Stomach (tissue), 4 donors: ENCODE data around the gene CISD3.

Experiments
- CTCF ChIP-seq, 7 experiments: fragments of 450-650 bp in 4 of 7; fragments of 200-600 bp in 3 of 7; sonication (generic) in 3 of 7; IDR thresholded peaks; one replicate each; pipeline ENCODE4 v1.5.1; 2016 to 2019; ENCODE audit warnings: antibody characterized with exemption in 7 of 7, control low read depth in 2 of 7, mild to moderate bottlenecking in 1 of 7
- EP300 ChIP-seq: sonication (generic); formaldehyde crosslinking; IDR thresholded peaks from one replicate; pipeline ENCODE4 v1.6.1; 2017; ENCODE audit warnings: antibody characterized with exemption
- POLR2AphosphoS5 ChIP-seq, 3 donors: sonication (generic); formaldehyde crosslinking; IDR thresholded peaks; one replicate each; pipeline ENCODE4 v1.6.1; 2016; ENCODE audit warnings: antibody characterized with exemption in 3 of 3

- no peak for TF ChIP-seq CTCF (IDR thresholded peaks at IDR 0.05)
- TF ChIP-seq EP300: no peak
- no peak for TF ChIP-seq POLR2AphosphoS5 (IDR thresholded peaks at IDR 0.05)
These were observed 1.8 kb upstream of the CISD3 start for GRCh38 chr17:38728290-38728831.
